NB4 (cell line): ENCODE measurements around the gene C10orf95.

Source experiments
- POLR2A ChIP-seq: IDR thresholded peaks from 2 replicates; pipeline ENCODE4 v1.6.1; 2011; ENCODE audit warnings: mild to moderate bottlenecking; ENCODE audit not compliant: insufficient read length; ENCODE audit errors: extremely low read depth
- TF ChIP-seq, protein P1 (sequence below): IDR thresholded peaks from one replicate; pipeline ENCODE4 v1.5.1; 2012; ENCODE audit warnings: low read depth, low read length

DNA sequence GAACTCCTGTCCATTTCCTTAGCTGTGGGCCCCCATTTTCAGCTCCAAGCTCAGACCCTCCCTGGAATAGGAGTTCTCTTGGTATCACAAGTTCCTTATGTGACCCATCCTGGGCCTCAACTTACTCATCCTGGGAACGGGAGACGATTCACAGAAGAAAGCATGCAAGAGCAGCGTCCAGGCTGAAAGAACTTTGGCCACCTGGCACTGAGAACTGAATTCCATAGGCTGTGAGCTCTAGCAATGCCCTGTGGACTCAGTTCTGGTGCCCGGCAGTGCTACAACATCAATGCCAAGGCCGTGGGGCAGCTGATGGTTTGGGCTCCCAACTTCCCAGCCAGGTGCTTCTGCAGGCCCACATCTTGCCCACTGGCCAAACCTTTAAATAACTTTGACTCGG, 15.0 kb downstream of the C10orf95 start:
- no peak for TF ChIP-seq POLR2A
- TF ChIP-seq, protein P1, sequence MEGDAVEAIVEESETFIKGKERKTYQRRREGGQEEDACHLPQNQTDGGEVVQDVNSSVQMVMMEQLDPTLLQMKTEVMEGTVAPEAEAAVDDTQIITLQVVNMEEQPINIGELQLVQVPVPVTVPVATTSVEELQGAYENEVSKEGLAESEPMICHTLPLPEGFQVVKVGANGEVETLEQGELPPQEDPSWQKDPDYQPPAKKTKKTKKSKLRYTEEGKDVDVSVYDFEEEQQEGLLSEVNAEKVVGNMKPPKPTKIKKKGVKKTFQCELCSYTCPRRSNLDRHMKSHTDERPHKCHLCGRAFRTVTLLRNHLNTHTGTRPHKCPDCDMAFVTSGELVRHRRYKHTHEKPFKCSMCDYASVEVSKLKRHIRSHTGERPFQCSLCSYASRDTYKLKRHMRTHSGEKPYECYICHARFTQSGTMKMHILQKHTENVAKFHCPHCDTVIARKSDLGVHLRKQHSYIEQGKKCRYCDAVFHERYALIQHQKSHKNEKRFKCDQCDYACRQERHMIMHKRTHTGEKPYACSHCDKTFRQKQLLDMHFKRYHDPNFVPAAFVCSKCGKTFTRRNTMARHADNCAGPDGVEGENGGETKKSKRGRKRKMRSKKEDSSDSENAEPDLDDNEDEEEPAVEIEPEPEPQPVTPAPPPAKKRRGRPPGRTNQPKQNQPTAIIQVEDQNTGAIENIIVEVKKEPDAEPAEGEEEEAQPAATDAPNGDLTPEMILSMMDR: no peak
